WTC11 (cell line): ENCODE results near the gene ADGRB2. TPM values are rescaled to one million over a fixed set of nuclear protein-coding genes. Genes with fewer than 3 reads are reported as not detected.

Experiments used
- ATAC-seq: fragments of 200-7000 bp; cut with Tn5 transposase; 2 replicates; pipeline ENCODE4 v1.10.0; 2021; ENCODE audit warnings: mild to moderate bottlenecking, moderate library complexity
- CTCF ChIA-PET: fragments of 300-600 bp; sonication (Branson Sonifier 250); formaldehyde crosslinking; loops from one replicate; lab custom pipeline; 2021; ENCODE audit warnings: antibody characterized with exemption; lab: Charles Lee
- POLR2A ChIA-PET: fragments of 350-600 bp; sonication (Branson Sonifier 250); formaldehyde crosslinking; loops from one replicate; lab custom pipeline; 2021; ENCODE audit warnings: antibody characterized with exemption; lab: Charles Lee
- DNase-seq: peaks from one replicate; pipeline ENCODE4 v3.0.0; 2021; ENCODE audit warnings: low spot score
- H3K27ac Mint-ChIP-seq: 2 replicates; pipeline ENCODE4 v1.8.0; 2021; ENCODE audit warnings: mixed read lengths
- H3K27me3 Mint-ChIP-seq: 2 replicates; pipeline ENCODE4 v1.8.0; 2021; ENCODE audit warnings: low read depth, mild to moderate bottlenecking, moderate library complexity, mixed read lengths
- H3K36me3 Mint-ChIP-seq: 2 replicates; pipeline ENCODE4 v1.8.0; 2021; ENCODE audit warnings: mixed read lengths
- H3K4me1 Mint-ChIP-seq: 2 replicates; pipeline ENCODE4 v1.8.0; 2022; ENCODE audit warnings: mixed read lengths
- H3K4me3 Mint-ChIP-seq: 2 replicates; pipeline ENCODE4 v1.8.0; 2021; ENCODE audit warnings: mild to moderate bottlenecking, moderate library complexity, mixed read lengths
- H3K9me3 Mint-ChIP-seq: 2 replicates; pipeline ENCODE4 v1.8.0; 2021; ENCODE audit warnings: mixed read lengths
- ATF1 ChIP-seq: sonication (generic); formaldehyde crosslinking; IDR thresholded peaks from 2 replicates; pipeline ENCODE4 v1.8.1; 2023; ENCODE audit warnings: mild to moderate bottlenecking, moderate library complexity, missing genetic modification reagents
- CBFB ChIP-seq: sonication (generic); formaldehyde crosslinking; IDR thresholded peaks from 2 replicates; pipeline ENCODE4 v1.8.1; 2022; ENCODE audit warnings: mild to moderate bottlenecking, low read depth, missing genetic modification reagents
- CREM ChIP-seq: sonication (generic); formaldehyde crosslinking; IDR thresholded peaks from 2 replicates; pipeline ENCODE4 v1.8.1; 2022; ENCODE audit warnings: mild to moderate bottlenecking, missing genetic modification reagents, moderate library complexity
- ELF4 ChIP-seq: sonication (generic); formaldehyde crosslinking; IDR thresholded peaks from 2 replicates; pipeline ENCODE4 v1.8.1; 2022; ENCODE audit warnings: low read depth, mild to moderate bottlenecking, moderate library complexity, missing genetic modification reagents
- ESRRA ChIP-seq: sonication (generic); formaldehyde crosslinking; IDR thresholded peaks from 2 replicates; pipeline ENCODE4 v1.8.1; 2022; ENCODE audit warnings: mild to moderate bottlenecking, missing genetic modification reagents, borderline replicate concordance
- GTF2I ChIP-seq: fragments of 250-450 bp; sonication (Bioruptor Pico); conservative IDR thresholded peaks from 2 replicates; pipeline ENCODE4 v1.4.0; 2021; ENCODE audit warnings: mild to moderate bottlenecking
- IRF2 ChIP-seq: sonication (generic); formaldehyde crosslinking; IDR thresholded peaks from 2 replicates; pipeline ENCODE4 v1.8.0; 2022; ENCODE audit warnings: low read depth, missing genetic modification reagents, borderline replicate concordance
- NR1H2 ChIP-seq: sonication (generic); formaldehyde crosslinking; IDR thresholded peaks from 2 replicates; pipeline ENCODE4 v1.9.0; 2021; ENCODE audit warnings: mild to moderate bottlenecking, moderate library complexity, missing genetic modification reagents
- SP1 ChIP-seq: sonication (generic); formaldehyde crosslinking; conservative IDR thresholded peaks from 2 replicates; pipeline ENCODE4 v1.8.1; 2022; ENCODE audit warnings: missing genetic modification reagents
- ZNF121 ChIP-seq: sonication (generic); formaldehyde crosslinking; IDR thresholded peaks from 2 replicates; pipeline ENCODE4 v1.8.0; 2023; ENCODE audit warnings: missing genetic modification reagents
- ZNF263 ChIP-seq: sonication (generic); formaldehyde crosslinking; IDR thresholded peaks from 2 replicates; pipeline ENCODE4 v1.8.1; 2022; ENCODE audit warnings: low read depth, mild to moderate bottlenecking, moderate library complexity, missing genetic modification reagents
- total RNA-seq: library from RNA; stranded (reverse); gene quantifications from 3 replicates; pipeline ENCODE4 v1.2.3, GENCODE V29; 2021
- TF ChIP-seq, protein P1 (sequence below): fragments of 250-450 bp; sonication (Bioruptor Pico); IDR thresholded peaks from 2 replicates; pipeline ENCODE4 v2.1.2; 2022; ENCODE audit warnings: mild to moderate bottlenecking, moderate library complexity
- TF ChIP-seq, protein P2 (sequence below): sonication (generic); formaldehyde crosslinking; IDR thresholded peaks from 2 replicates; pipeline ENCODE4 v1.8.1; 2023; ENCODE audit warnings: mild to moderate bottlenecking, missing genetic modification reagents, moderate library complexity
- TF ChIP-seq, protein P3 (sequence below): sonication (generic); formaldehyde crosslinking; IDR thresholded peaks from 2 replicates; pipeline ENCODE4 v1.8.0; 2022; ENCODE audit warnings: missing genetic modification reagents
- TF ChIP-seq, protein P4 (sequence below): sonication (generic); formaldehyde crosslinking; IDR thresholded peaks from 2 replicates; pipeline ENCODE4 v1.8.1; 2022; ENCODE audit warnings: low read depth, mild to moderate bottlenecking, moderate library complexity, missing genetic modification reagents, borderline replicate concordance
- TF ChIP-seq, protein P5 (sequence below): fragments of 250-450 bp; sonication (Bioruptor Pico); IDR thresholded peaks from 2 replicates; pipeline ENCODE4 v1.8.0; 2021; ENCODE audit warnings: mild to moderate bottlenecking
- TF ChIP-seq, protein P6 (sequence below): sonication (generic); formaldehyde crosslinking; conservative IDR thresholded peaks from 2 replicates; pipeline ENCODE4 v1.8.1; 2023; ENCODE audit warnings: mild to moderate bottlenecking, low read depth, missing genetic modification reagents, moderate library complexity
- TF ChIP-seq, protein P7 (sequence below): sonication (generic); formaldehyde crosslinking; IDR thresholded peaks from 2 replicates; pipeline ENCODE4 v1.8.0; 2022; ENCODE audit warnings: mild to moderate bottlenecking, missing genetic modification reagents
- TF ChIP-seq, protein P8 (sequence below): sonication (generic); formaldehyde crosslinking; IDR thresholded peaks from 2 replicates; pipeline ENCODE4 v1.8.1; 2023; ENCODE audit warnings: mild to moderate bottlenecking, moderate library complexity, missing genetic modification reagents

ADGRB2 gene
- total RNA-seq, 1 experiment from 2014 or later, result 39.3 TPM

DNA sequence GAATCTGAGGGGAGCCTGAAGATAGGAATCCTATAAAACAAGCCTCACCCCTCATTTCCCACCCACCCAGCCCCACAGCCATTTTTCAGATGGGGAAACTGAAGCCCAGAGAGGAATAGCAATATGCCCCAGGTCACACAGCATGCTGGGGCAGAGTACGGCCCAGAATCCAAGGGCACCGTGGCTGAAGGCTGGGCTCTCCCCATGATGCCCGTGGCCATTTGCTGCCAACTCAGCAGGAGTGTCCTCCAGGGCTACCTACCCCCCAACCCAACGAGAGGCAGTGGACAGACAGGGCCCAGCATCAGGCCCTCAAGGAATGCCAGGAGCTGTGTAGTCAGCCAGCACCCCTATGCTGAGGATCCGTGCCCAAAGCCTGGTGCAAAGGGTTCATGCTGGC lies 68.8 kb downstream of the ADGRB2 start (continued):
- TF ChIP-seq, protein P1, sequence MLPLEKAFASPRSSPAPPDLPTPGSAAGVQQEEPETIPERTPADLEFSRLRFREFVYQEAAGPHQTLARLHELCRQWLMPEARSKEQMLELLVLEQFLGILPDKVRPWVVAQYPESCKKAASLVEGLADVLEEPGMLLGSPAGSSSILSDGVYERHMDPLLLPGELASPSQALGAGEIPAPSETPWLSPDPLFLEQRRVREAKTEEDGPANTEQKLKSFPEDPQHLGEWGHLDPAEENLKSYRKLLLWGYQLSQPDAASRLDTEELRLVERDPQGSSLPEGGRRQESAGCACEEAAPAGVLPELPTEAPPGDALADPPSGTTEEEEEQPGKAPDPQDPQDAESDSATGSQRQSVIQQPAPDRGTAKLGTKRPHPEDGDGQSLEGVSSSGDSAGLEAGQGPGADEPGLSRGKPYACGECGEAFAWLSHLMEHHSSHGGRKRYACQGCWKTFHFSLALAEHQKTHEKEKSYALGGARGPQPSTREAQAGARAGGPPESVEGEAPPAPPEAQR (CRISPR knock-in tag), result no peak
- TF ChIP-seq CBFB (CRISPR knock-in tag), result no peak
- TF ChIP-seq, protein P2, sequence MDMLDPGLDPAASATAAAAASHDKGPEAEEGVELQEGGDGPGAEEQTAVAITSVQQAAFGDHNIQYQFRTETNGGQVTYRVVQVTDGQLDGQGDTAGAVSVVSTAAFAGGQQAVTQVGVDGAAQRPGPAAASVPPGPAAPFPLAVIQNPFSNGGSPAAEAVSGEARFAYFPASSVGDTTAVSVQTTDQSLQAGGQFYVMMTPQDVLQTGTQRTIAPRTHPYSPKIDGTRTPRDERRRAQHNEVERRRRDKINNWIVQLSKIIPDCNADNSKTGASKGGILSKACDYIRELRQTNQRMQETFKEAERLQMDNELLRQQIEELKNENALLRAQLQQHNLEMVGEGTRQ (CRISPR knock-in tag), result no peak
- no peak for TF ChIP-seq ESRRA (CRISPR knock-in tag)
- TF ChIP-seq, protein P3, sequence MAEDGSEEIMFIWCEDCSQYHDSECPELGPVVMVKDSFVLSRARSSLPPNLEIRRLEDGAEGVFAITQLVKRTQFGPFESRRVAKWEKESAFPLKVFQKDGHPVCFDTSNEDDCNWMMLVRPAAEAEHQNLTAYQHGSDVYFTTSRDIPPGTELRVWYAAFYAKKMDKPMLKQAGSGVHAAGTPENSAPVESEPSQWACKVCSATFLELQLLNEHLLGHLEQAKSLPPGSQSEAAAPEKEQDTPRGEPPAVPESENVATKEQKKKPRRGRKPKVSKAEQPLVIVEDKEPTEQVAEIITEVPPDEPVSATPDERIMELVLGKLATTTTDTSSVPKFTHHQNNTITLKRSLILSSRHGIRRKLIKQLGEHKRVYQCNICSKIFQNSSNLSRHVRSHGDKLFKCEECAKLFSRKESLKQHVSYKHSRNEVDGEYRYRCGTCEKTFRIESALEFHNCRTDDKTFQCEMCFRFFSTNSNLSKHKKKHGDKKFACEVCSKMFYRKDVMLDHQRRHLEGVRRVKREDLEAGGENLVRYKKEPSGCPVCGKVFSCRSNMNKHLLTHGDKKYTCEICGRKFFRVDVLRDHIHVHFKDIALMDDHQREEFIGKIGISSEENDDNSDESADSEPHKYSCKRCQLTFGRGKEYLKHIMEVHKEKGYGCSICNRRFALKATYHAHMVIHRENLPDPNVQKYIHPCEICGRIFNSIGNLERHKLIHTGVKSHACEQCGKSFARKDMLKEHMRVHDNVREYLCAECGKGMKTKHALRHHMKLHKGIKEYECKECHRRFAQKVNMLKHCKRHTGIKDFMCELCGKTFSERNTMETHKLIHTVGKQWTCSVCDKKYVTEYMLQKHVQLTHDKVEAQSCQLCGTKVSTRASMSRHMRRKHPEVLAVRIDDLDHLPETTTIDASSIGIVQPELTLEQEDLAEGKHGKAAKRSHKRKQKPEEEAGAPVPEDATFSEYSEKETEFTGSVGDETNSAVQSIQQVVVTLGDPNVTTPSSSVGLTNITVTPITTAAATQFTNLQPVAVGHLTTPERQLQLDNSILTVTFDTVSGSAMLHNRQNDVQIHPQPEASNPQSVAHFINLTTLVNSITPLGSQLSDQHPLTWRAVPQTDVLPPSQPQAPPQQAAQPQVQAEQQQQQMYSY (CRISPR knock-in tag), result no peak
- TF ChIP-seq, protein P4, sequence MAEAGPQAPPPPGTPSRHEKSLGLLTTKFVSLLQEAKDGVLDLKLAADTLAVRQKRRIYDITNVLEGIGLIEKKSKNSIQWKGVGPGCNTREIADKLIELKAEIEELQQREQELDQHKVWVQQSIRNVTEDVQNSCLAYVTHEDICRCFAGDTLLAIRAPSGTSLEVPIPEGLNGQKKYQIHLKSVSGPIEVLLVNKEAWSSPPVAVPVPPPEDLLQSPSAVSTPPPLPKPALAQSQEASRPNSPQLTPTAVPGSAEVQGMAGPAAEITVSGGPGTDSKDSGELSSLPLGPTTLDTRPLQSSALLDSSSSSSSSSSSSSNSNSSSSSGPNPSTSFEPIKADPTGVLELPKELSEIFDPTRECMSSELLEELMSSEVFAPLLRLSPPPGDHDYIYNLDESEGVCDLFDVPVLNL (CRISPR knock-in tag), result no peak
- TF ChIP-seq, protein P5, sequence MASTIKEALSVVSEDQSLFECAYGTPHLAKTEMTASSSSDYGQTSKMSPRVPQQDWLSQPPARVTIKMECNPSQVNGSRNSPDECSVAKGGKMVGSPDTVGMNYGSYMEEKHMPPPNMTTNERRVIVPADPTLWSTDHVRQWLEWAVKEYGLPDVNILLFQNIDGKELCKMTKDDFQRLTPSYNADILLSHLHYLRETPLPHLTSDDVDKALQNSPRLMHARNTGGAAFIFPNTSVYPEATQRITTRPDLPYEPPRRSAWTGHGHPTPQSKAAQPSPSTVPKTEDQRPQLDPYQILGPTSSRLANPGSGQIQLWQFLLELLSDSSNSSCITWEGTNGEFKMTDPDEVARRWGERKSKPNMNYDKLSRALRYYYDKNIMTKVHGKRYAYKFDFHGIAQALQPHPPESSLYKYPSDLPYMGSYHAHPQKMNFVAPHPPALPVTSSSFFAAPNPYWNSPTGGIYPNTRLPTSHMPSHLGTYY (CRISPR knock-in tag), result no peak
- no peak for TF ChIP-seq IRF2 (CRISPR knock-in tag)
- TF ChIP-seq, protein P6, sequence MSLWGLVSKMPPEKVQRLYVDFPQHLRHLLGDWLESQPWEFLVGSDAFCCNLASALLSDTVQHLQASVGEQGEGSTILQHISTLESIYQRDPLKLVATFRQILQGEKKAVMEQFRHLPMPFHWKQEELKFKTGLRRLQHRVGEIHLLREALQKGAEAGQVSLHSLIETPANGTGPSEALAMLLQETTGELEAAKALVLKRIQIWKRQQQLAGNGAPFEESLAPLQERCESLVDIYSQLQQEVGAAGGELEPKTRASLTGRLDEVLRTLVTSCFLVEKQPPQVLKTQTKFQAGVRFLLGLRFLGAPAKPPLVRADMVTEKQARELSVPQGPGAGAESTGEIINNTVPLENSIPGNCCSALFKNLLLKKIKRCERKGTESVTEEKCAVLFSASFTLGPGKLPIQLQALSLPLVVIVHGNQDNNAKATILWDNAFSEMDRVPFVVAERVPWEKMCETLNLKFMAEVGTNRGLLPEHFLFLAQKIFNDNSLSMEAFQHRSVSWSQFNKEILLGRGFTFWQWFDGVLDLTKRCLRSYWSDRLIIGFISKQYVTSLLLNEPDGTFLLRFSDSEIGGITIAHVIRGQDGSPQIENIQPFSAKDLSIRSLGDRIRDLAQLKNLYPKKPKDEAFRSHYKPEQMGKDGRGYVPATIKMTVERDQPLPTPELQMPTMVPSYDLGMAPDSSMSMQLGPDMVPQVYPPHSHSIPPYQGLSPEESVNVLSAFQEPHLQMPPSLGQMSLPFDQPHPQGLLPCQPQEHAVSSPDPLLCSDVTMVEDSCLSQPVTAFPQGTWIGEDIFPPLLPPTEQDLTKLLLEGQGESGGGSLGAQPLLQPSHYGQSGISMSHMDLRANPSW (CRISPR knock-in tag), result no peak

DNA sequence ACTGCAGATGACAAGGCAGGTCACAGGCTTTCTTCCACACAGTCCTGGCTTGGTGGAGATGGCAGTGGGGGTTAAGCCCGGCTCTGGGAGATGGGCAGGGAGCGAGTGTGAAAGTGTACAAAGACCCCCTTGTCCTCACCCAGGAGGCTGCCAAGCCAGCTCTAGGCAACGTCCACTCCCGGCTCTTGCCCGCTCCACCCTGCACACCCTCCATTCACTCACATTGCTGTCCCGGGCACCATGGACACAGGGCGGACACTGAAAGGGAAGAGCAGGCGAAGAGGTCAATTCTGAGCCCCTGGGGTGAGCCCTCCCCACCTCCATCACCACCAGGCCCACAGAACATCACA lies 69.2 kb downstream of the ADGRB2 start:
- DNase-seq (no peak), ATAC-seq (no peak)
- POLR2A ChIA-PET, result no interaction called here
- CTCF ChIA-PET, result interaction anchor here (0.9 to 2.0 kb wide), 5 partner anchors 9 to 94 kb away, joined by 4 to 8 read pairs (median 4); partner anchors contain the start of gene COL16A1
- Mint-ChIP-seq H3K4me1 (peaks cover 7% of the 10 kb centered on the region), H3K36me3 (no peaks in the 10 kb centered on the region), H3K9me3 (no peaks in the 10 kb centered on the region), H3K27ac (peak overlapping the region; percentile 27; the same call in 1 of the 2 replicates), H3K27me3 (no peaks in the 10 kb centered on the region), H3K4me3 (no peak overlapping the region)
- TF ChIP-seq ZNF263, result no peak
- TF ChIP-seq GTF2I (CRISPR knock-in tag), result no peak
- TF ChIP-seq, protein P6 (CRISPR knock-in tag), result no peak
- no peak for TF ChIP-seq ELF4 (CRISPR knock-in tag)
- TF ChIP-seq, protein P7, sequence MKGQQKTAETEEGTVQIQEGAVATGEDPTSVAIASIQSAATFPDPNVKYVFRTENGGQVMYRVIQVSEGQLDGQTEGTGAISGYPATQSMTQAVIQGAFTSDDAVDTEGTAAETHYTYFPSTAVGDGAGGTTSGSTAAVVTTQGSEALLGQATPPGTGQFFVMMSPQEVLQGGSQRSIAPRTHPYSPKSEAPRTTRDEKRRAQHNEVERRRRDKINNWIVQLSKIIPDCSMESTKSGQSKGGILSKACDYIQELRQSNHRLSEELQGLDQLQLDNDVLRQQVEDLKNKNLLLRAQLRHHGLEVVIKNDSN (CRISPR knock-in tag), result no peak
- no peak for TF ChIP-seq SP1 (CRISPR knock-in tag)
- no peak for TF ChIP-seq NR1H2 (CRISPR knock-in tag)
- TF ChIP-seq ATF1 (CRISPR knock-in tag), result no peak
- no peak for TF ChIP-seq ZNF121 (CRISPR knock-in tag)
- TF ChIP-seq, protein P8, sequence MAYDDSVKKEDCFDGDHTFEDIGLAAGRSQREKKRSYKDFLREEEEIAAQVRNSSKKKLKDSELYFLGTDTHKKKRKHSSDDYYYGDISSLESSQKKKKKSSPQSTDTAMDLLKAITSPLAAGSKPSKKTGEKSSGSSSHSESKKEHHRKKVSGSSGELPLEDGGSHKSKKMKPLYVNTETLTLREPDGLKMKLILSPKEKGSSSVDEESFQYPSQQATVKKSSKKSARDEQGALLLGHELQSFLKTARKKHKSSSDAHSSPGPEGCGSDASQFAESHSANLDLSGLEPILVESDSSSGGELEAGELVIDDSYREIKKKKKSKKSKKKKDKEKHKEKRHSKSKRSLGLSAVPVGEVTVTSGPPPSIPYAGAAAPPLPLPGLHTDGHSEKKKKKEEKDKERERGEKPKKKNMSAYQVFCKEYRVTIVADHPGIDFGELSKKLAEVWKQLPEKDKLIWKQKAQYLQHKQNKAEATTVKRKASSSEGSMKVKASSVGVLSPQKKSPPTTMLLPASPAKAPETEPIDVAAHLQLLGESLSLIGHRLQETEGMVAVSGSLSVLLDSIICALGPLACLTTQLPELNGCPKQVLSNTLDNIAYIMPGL (CRISPR knock-in tag), result no peak
- TF ChIP-seq CREM (CRISPR knock-in tag), result no peak
